Measurements from ENCODE around the gene NUP35. TPM values are rescaled to one million over a fixed set of nuclear protein-coding genes. Genes with fewer than 3 reads are reported as not detected.
"Not testable (repeated sequence)": the region's sequence is repeated elsewhere in the genome, so short reads cannot be mapped to it uniquely, and the experiment has no call there.

NUP35 gene
- total RNA-seq, 2 experiments from 2014 or later = 16.9 to 18.2 TPM

DNA sequence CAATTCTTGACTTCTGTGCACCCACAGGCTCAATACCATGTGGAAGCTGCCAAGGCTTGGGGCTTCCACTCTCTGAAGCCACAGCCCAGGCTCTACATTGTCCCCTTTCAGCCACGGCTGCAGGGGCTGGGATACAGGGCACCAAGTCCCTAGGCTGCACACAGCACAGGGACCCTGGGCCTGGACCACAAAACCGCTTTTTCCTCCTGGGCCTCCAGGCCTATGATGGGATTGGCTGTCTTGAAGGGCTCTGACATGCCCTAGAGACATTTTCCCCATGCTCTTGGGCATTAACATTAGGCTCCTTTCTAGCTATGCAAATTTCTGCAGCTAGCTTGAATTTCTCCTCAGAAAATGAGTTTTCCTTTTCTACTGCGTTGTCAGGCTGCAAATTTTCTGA lies 29.7 kb downstream of the NUP35 start:
- Mint-ChIP-seq H3K27me3 (no peaks in the 10 kb centered on the region), H3K4me3 (no peak overlapping the region), H3K4me1 (no peaks in the 10 kb centered on the region), H3K36me3 (ENCODE audit: low read depth) (peaks cover 54% of the 10 kb centered on the region), H3K9me3 (no peaks in the 10 kb centered on the region), H3K27ac (no peak overlapping the region)
- ChIA-PET CTCF (interaction anchor here (0.9 kb wide), 1 partner anchor 10 kb away, joined by 5 read pairs; no protein-coding TSS in a partner anchor), POLR2A (no interaction called here)
- DNase-seq = no peak

DNA sequence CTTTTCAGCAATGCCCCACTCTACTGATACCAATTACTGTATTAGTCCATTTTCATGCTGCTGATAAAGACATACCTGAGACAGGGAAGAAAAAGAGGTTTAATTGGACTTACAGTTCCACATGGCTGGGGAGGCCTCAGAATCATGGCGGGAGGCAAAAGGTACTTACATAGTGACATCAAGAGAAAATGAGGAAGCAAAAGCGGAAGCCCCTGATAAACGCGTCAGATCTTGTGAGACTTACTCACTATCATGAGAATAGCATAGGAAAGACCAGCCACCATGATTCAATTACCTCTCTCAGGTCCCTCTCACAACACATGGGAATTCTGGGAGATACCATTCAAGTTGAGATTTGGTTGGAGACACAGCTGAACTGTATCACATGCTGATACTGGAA lies 30.5 kb downstream of the NUP35 start:
- H3K9me3 Mint-ChIP-seq, CTCF ChIA-PET, H3K27me3 Mint-ChIP-seq, DNase-seq, H3K4me1 Mint-ChIP-seq, H3K4me3 Mint-ChIP-seq, H3K27ac Mint-ChIP-seq, POLR2A ChIA-PET: not testable (repeated sequence)
- H3K36me3 Mint-ChIP-seq (ENCODE audit: low read depth) = peaks cover 54% of the 10 kb centered on the region

DNA sequence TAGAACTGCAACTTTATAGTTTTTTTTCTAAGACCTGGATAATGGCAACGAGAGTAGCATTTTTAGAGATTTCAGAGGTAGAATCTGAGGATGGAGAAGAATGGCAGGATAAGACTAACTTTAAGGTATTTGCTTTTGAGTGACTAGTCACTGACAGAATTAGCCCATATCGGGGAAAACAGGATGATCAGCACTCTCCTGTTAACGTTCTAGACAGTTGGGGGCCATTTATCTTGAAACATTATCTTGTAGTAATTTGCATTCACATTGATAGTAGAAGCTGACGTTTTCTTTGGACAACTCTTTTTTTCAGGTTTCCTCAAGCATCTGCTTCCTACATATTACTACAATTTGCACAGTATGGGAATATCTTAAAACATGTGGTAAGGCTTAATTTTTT lies 32.9 kb downstream of the NUP35 start:
- Mint-ChIP-seq H3K36me3 (ENCODE audit: low read depth) (peaks cover 51% of the 10 kb centered on the region), H3K27ac (no peak overlapping the region), H3K9me3 (no peaks in the 10 kb centered on the region), H3K4me1 (no peaks in the 10 kb centered on the region), H3K4me3 (no peak overlapping the region), H3K27me3 (no peaks in the 10 kb centered on the region)
- ChIA-PET POLR2A (no interaction called here), CTCF (no interaction called here)
- DNase-seq = no peak

DNA sequence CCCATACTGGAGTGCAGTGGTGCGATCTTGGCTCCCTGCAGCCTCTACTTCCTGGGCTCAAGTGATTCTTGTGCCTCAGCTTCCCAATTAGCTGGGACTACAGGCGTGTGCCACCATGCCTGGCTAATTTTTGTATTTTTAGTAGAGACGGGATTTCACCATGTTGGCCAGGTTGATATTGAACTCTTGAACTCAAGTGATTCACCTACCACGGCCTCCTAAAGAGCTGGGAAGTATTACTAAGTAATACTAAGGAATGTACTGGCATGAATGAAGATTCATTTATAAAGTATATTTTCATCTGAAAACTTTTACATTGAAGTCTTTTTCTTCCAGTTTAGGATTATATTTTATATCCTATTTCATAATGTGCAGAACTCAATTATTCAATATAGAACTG lies 38.1 kb downstream of the NUP35 start:
- H3K4me3 Mint-ChIP-seq = no peak overlapping the region
- no peak for DNase-seq
- no peaks in the 10 kb centered on the region for H3K4me1 Mint-ChIP-seq
- ChIA-PET POLR2A (no interaction called here), CTCF (interaction anchor here (0.6 kb wide), 1 partner anchor 346 kb away, joined by 3 read pairs; no protein-coding TSS in a partner anchor)
- no peak overlapping the region for H3K27ac Mint-ChIP-seq
- H3K9me3 Mint-ChIP-seq = peaks cover 9% of the 10 kb centered on the region
- peaks cover 53% of the 10 kb centered on the region for H3K36me3 Mint-ChIP-seq (ENCODE audit: low read depth)
- H3K27me3 Mint-ChIP-seq = no peaks in the 10 kb centered on the region

DNA sequence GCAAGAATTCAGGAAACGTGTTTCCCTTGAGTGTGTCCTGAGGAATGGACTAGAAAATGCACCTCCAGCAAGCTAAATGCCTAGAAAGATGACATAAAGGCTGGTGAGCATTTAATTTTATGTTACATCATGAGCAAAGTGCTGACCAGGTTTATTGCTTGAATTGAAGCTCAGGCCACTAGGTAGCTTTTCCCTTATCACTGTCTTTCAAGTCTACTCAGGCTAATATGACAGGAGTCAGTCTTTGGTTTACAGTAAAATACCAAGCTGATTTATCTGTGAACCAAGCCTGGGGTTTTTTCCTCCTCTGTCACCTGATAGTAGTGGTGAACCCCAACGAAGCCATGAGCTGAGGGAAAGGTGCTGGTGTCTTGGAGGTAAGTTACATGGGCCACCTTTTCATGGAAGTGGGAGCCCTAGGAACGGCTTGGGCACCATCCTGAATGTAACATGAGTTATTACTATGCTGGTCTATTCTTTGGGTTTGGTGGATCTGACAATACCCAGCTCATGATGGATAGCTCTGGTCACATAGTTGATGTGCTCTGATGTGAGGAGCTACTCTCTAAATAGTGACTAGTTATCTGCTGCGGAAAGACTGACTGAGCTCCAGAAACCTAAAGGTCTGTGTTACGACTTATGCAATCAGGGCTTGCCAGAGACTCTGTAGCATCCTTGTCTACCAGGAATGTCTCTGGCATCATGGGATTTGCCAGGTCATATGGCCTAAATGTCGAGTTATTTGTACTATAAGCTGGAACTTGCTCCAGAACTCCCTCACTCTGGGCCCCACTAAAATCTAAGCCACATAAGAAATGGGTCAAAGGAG lies 39.8 kb downstream of the NUP35 start:
- no peaks in the 10 kb centered on the region for H3K27me3 Mint-ChIP-seq
- H3K9me3 Mint-ChIP-seq = peaks cover 9% of the 10 kb centered on the region
- H3K36me3 Mint-ChIP-seq (ENCODE audit: low read depth) = peaks cover 49% of the 10 kb centered on the region
- H3K4me1 Mint-ChIP-seq = no peaks in the 10 kb centered on the region
- DNase-seq = no peak
- ChIA-PET CTCF (no interaction called here), POLR2A (interaction anchor here (0.6 kb wide), 1 partner anchor 35 kb away, joined by 9 read pairs; no protein-coding TSS in a partner anchor)
- H3K27ac Mint-ChIP-seq = no peak overlapping the region
- H3K4me3 Mint-ChIP-seq = no peak overlapping the region

DNA sequence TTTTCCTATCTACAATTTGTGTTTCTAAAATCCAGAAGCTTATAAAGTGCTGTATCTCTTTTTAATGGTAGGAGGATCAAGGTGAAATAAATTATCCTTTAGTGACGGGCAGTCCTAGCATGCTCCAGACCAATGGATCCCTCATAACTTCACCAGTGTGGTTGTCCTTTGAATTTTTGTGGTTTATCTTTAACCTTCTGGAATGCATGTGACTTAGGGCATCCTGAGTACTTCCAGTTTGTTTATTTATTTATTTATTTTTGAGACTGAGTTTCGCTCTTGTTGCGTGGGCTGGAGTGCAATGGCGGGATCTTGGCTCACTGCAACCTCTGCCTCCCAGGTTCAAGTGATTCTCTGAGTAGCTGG lies 40.4 kb downstream of the NUP35 start:
- CTCF ChIA-PET = no interaction called here
- POLR2A ChIA-PET = no interaction called here
- Mint-ChIP-seq H3K4me1 (no peaks in the 10 kb centered on the region), H3K9me3 (peaks cover 9% of the 10 kb centered on the region), H3K36me3 (ENCODE audit: low read depth) (peaks cover 50% of the 10 kb centered on the region), H3K4me3 (no peak overlapping the region), H3K27ac (no peak overlapping the region), H3K27me3 (no peaks in the 10 kb centered on the region)
- DNase-seq = no peak

DNA sequence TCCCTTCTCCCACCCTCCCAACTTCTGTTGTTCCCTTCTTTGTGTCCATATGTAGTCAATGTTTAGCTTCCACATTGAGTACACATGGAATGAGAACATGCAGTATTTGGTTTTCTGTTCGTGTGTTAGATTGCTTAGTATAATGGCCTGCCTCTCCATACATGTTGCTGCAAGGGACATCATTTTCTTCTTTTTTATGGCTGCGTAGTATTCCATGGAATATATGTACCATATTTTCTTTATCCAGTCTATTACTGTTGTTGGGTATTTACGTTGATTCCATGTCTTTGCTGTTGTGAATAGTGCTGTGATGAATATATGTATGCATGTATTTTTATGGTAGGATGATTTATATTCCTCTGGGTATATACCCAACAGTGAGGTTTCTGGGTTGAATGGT lies 42.0 kb downstream of the NUP35 start:
- Mint-ChIP-seq H3K4me3 (no peak overlapping the region), H3K4me1 (peaks cover 7% of the 10 kb centered on the region), H3K9me3 (peaks cover 9% of the 10 kb centered on the region), H3K27ac (no peak overlapping the region), H3K27me3 (no peaks in the 10 kb centered on the region), H3K36me3 (ENCODE audit: low read depth) (peaks cover 49% of the 10 kb centered on the region)
- POLR2A ChIA-PET = no interaction called here
- CTCF ChIA-PET = no interaction called here
- DNase-seq = no peak

DNA sequence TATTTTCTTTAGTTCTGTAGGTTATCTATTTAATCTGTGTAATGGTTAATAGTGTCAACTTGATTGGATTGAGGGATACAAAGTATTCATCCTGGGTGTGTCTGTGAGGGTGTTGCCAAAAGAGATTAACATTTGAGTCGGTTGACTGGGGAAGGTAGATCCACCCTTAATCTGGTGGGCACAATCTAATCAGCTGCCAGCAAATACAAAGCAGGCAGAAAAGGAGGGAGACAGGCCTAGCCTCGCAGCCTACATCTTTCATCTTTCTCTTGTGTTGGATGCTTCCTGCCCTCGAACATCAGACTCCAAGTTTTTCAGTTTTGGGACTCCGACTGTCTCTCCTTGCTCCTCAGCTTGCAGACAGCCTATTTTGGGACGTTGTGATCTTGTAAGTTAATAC lies 42.7 kb downstream of the NUP35 start:
- DNase-seq, H3K4me1 Mint-ChIP-seq, H3K4me3 Mint-ChIP-seq, H3K27me3 Mint-ChIP-seq, POLR2A ChIA-PET, CTCF ChIA-PET, H3K27ac Mint-ChIP-seq, H3K9me3 Mint-ChIP-seq: not testable (repeated sequence)
- H3K36me3 Mint-ChIP-seq (ENCODE audit: low read depth) = peaks cover 45% of the 10 kb centered on the region

DNA sequence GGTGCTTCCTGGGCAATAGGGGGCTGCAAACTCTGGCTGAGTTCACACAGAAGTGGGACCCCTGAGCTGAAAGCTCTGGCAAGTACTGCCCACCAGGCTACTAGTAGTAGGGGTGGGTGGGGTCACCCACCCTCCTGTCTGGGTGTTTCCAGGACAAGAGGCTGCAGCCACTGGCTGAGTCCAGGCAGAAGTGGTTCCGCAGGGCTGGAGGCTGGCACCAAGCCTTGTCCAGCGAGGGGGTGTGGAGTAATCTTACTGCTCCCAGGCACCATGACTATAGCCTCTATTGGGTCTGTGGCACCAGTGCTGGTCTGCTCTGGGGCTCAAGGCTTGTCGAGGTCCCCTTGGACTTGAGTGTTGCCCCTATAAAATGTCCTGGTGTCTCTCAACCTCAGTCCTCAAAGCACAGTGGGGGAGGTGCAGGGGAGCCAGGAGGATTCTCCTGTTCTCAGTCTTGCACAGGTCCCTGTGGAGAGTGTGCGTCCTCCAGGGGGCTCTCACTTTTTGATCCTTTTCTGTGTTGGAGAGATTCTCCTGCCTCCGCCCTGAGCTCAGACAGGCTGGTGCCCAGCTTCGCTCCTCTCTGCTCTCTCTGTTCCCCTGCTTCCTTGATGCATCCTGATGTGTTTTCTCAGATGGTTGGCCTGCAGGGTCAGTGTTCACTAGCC lies 48.1 kb downstream of the NUP35 start:
- CTCF ChIA-PET = interaction anchor here (1.1 kb wide), 1 partner anchor 8 kb away, joined by 4 read pairs; no protein-coding TSS in a partner anchor
- DNase-seq = no peak

DNA sequence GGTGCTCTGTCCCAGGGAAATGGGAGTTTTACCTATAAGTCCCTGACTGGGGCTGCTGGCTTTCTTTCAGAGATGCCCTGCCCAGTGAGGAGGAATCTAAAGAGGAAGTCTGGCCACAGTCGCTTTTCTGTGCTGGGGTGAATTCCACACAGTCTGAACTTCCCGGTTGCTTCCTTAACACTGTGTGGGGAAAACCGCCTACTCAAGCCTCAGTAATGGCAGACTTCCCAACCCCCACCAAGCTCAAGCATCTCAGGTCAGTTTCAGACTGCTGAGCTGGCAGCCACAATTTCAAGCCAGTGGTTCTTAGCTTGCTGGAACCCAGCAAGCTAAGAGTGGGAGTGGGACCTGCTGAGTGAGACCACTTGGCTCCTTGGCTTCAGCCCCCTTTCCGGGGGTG lies 54.9 kb downstream of the NUP35 start:
- H3K36me3 Mint-ChIP-seq (ENCODE audit: low read depth) = peaks cover 72% of the 10 kb centered on the region
- POLR2A ChIA-PET = no interaction called here
- no peaks in the 10 kb centered on the region for H3K27me3 Mint-ChIP-seq
- H3K4me3 Mint-ChIP-seq = no peak overlapping the region
- H3K27ac Mint-ChIP-seq = no peak overlapping the region
- CTCF ChIA-PET = interaction anchor here (0.6 to 1.9 kb wide), 2 partner anchors 7 to 52 kb away, joined by 3 to 4 read pairs; no protein-coding TSS in a partner anchor
- peaks cover 39% of the 10 kb centered on the region for H3K9me3 Mint-ChIP-seq
- DNase-seq = no peak
- no peaks in the 10 kb centered on the region for H3K4me1 Mint-ChIP-seq

More for the DNA sequence above, 48.1 kb downstream of the NUP35 start:
- no peak overlapping the region for H3K27ac Mint-ChIP-seq
- no peak overlapping the region for H3K4me3 Mint-ChIP-seq
- H3K9me3 Mint-ChIP-seq = peaks cover 14% of the 10 kb centered on the region
- H3K36me3 Mint-ChIP-seq (ENCODE audit: low read depth) = peaks cover 41% of the 10 kb centered on the region
- H3K27me3 Mint-ChIP-seq = no peaks in the 10 kb centered on the region
- POLR2A ChIA-PET = no interaction called here
- H3K4me1 Mint-ChIP-seq = peaks cover 7% of the 10 kb centered on the region

DNA sequence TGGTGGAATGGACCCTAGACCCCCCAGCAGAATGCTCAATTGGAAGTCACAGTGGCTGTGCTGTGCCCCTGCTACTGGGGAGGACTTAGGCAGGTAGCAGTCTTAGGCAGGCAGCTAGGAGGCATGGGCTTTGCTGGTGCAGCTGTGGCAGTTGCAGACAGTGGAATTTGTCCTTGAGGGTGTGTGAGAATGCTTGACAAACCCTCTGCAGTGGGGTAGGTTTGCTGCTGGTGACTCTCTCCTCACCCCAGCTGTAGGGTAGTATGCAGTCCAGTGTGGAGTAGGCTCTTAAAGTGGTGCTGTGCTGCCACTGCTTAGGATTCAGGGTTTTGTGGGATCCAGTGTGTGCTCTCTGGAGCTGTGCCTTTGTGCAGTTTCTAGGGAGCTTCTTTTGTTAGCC lies 61.3 kb downstream of the NUP35 start:
- no peak overlapping the region for H3K27ac Mint-ChIP-seq
- DNase-seq = no peak
- no peaks in the 10 kb centered on the region for H3K27me3 Mint-ChIP-seq
- H3K36me3 Mint-ChIP-seq (ENCODE audit: low read depth) = peaks cover 46% of the 10 kb centered on the region
- no peak overlapping the region for H3K4me3 Mint-ChIP-seq
- H3K9me3 Mint-ChIP-seq = peaks cover 21% of the 10 kb centered on the region
- CTCF ChIA-PET = no interaction called here
- POLR2A ChIA-PET = no interaction called here
- H3K4me1 Mint-ChIP-seq = no peaks in the 10 kb centered on the region

DNA sequence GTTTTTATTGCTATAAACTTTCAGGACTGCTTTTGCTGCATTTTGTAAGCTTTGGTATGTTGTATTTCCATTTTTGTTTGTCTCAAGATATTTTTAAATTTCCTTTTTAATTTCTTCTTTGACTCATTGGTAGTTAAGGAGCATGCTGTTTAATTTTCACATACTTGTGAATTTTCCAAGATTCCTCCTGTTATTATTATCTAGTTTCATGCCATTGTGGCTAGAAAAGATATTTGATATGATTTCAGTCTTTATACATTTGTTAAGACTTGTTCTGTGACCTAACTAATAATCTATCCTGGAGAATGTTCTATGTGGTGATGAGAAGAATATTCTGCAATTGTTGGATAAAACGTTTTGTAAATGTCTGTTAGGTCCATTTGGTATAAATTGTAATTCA lies 62.1 kb downstream of the NUP35 start:
- POLR2A ChIA-PET = no interaction called here

DNA sequence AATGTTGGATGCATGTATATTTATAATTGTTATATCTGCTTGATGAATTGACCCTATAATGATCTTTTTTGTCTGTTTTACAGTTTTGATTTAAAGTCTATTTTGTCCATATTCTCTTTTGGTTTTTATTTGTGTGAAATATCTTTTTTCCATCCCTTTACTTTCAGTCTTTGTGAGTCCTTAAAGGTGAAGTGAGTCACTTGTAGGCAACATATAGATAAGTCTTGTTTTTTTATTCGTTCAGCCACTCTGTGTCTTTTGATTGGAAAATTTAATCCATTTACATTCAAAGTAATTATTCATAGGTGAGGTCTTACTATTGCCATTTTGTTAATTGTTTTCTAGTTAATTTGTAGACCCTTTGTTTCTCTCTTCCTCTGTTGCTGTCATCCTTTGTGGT lies 62.5 kb downstream of the NUP35 start:
- Mint-ChIP-seq H3K4me1 (no peaks in the 10 kb centered on the region), H3K36me3 (ENCODE audit: low read depth) (peaks cover 44% of the 10 kb centered on the region), H3K27ac (no peak overlapping the region), H3K9me3 (peaks cover 21% of the 10 kb centered on the region), H3K4me3 (no peak overlapping the region), H3K27me3 (no peaks in the 10 kb centered on the region)
- ChIA-PET POLR2A (no interaction called here), CTCF (no interaction called here)
- DNase-seq = no peak

More for the DNA sequence above, 62.1 kb downstream of the NUP35 start:
- Mint-ChIP-seq H3K9me3 (peaks cover 21% of the 10 kb centered on the region), H3K27me3 (no peaks in the 10 kb centered on the region), H3K36me3 (ENCODE audit: low read depth) (peaks cover 47% of the 10 kb centered on the region), H3K27ac (no peak overlapping the region), H3K4me1 (no peaks in the 10 kb centered on the region), H3K4me3 (no peak overlapping the region)
- CTCF ChIA-PET = no interaction called here
- no peak for DNase-seq
